Measurements from ENCODE around the gene ZNF649.
A peak's percentile ranks its signal among the peaks of the same experiment; 100 is the strongest.

DNA sequence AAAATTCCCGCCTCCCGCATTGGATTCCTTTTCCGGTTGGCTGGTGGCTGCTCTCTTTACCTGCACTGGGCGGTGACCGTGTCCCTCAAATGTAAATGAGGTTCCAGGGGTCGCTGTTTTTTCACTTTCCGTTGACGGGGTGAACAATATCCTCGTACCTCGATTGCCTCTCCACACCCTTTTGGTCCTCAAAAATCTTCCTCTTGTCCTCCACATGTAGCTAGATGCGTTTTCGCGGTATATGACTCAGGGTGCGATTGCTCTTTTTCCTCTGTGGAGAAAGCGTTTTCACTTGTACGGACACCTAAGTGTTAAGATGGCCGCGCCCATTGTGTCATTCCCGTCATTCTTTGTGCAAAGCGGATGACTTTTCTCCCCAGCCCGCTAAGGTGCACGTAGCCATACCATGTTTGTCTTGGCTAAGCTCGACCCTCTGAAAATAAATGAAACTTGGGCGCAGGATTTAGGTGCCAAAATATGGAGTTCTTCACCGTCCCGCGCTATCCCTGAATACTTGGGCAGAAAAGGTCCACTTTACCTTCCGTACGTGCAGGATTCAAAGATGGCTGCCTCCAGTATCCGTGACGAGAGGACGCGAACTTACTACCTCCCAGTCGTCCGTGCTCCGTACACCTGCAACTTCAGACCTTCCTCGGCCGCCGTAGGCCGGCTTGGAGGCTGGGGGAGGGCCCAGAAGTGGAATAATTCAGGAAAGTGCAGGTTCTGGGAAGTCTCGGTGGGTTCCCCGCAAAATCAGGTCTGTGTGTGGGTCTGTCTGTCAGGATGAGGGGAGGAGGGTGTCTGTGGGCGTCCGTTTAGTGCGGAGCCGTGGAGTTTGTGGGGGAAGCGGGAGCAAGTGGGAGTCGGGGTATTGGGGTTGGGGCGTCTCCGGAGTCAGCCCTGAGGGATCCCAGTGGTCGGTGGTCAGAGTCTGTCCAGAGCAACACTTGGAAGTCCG is 22.2 kb upstream of the ZNF649 start, which contains the start of gene ZNF613:
- TF ChIP-seq SIN3A (IDR thresholded peaks at IDR 0.05; ENCODE audit: borderline replicate concordance, insufficient read depth, low read length) (peak; percentile 46; the same call in 1 of the 2 replicates), POLR2AphosphoS5 (IDR thresholded peaks at IDR 0.05; ENCODE audit: low read depth, low read length) (peak; percentile 50; the same call in 1 of the 2 replicates)
- TF ChIP-seq, protein P1, sequence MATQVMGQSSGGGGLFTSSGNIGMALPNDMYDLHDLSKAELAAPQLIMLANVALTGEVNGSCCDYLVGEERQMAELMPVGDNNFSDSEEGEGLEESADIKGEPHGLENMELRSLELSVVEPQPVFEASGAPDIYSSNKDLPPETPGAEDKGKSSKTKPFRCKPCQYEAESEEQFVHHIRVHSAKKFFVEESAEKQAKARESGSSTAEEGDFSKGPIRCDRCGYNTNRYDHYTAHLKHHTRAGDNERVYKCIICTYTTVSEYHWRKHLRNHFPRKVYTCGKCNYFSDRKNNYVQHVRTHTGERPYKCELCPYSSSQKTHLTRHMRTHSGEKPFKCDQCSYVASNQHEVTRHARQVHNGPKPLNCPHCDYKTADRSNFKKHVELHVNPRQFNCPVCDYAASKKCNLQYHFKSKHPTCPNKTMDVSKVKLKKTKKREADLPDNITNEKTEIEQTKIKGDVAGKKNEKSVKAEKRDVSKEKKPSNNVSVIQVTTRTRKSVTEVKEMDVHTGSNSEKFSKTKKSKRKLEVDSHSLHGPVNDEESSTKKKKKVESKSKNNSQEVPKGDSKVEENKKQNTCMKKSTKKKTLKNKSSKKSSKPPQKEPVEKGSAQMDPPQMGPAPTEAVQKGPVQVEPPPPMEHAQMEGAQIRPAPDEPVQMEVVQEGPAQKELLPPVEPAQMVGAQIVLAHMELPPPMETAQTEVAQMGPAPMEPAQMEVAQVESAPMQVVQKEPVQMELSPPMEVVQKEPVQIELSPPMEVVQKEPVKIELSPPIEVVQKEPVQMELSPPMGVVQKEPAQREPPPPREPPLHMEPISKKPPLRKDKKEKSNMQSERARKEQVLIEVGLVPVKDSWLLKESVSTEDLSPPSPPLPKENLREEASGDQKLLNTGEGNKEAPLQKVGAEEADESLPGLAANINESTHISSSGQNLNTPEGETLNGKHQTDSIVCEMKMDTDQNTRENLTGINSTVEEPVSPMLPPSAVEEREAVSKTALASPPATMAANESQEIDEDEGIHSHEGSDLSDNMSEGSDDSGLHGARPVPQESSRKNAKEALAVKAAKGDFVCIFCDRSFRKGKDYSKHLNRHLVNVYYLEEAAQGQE (IDR thresholded peaks at IDR 0.05; ENCODE audit: insufficient read depth in 1 of 2, low read depth in 2 of 2, low read length in 2 of 2): no peak
